NT2/D1 (cell line): ENCODE measurements around the gene CD9.
A peak's percentile ranks its signal among the peaks of the same experiment; 100 is the strongest.

Experiments
- DNase-seq: peaks from one replicate; pipeline ENCODE4 v3.0.0-alpha.2; 2011; ENCODE audit warnings: low read depth, low spot score
- H3K27me3 ChIP-seq: 2 replicates; pipeline ENCODE4 v1.6.0; 2011; ENCODE audit warnings: mild to moderate bottlenecking; ENCODE audit not compliant: insufficient read length, insufficient read depth
- H3K36me3 ChIP-seq: 2 replicates; pipeline ENCODE4 v1.6.1; 2011; ENCODE audit warnings: mild to moderate bottlenecking, low read length, mixed read lengths; ENCODE audit not compliant: insufficient read depth, insufficient read length
- H3K4me1 ChIP-seq: 2 replicates; pipeline ENCODE4 v1.5.1; 2011; ENCODE audit not compliant: insufficient read depth, insufficient read length
- H3K4me3 ChIP-seq: 2 replicates; pipeline ENCODE4 v1.5.1; 2011; ENCODE audit warnings: low read depth; ENCODE audit not compliant: insufficient read length
- H3K9ac ChIP-seq: 2 replicates; pipeline ENCODE4 v1.6.0; 2011; ENCODE audit warnings: low read depth; ENCODE audit not compliant: insufficient read length
- H3K9me3 ChIP-seq: 2 replicates; pipeline ENCODE4 v1.5.1; 2011; ENCODE audit warnings: mild to moderate bottlenecking, low read length; ENCODE audit not compliant: insufficient read depth
- SUZ12 ChIP-seq: IDR thresholded peaks from 2 replicates; pipeline ENCODE4 v1.6.1; 2011; ENCODE audit not compliant: insufficient read length, insufficient read depth; ENCODE audit errors: extremely low read depth
- YY1 ChIP-seq: IDR thresholded peaks from 2 replicates; pipeline ENCODE4 v1.6.1; 2011; ENCODE audit not compliant: insufficient read length, insufficient read depth
- ZNF274 ChIP-seq: IDR thresholded peaks from 2 replicates; pipeline ENCODE4 v1.6.1; 2011; ENCODE audit warnings: mild to moderate bottlenecking, low read depth, low read length

CD9 gene

GRCh38 chr12:6253278-6253677 is 53.1 kb downstream of the CD9 start:
- DNase-seq, result no peak
- Histone ChIP-seq H3K4me3 (no peak overlapping the region), H3K27me3 (peaks cover 2% of the 10 kb centered on the region), H3K4me1 (peaks cover 3% of the 10 kb centered on the region), H3K36me3 (no peaks in the 10 kb centered on the region), H3K9me3 (peaks cover 7% of the 10 kb centered on the region), H3K9ac (no peak overlapping the region)
- TF ChIP-seq YY1 (no peak), SUZ12 (no peak), ZNF274 (no peak)

GRCh38 chr12:6254491-6254890 is 54.3 kb downstream of the CD9 start:
- peaks cover 13% of the 10 kb centered on the region for H3K9me3 ChIP-seq
- TF ChIP-seq SUZ12 (no peak), ZNF274 (no peak)
- H3K4me3 ChIP-seq, result no peak overlapping the region
- no peak for DNase-seq
- no peaks in the 10 kb centered on the region for H3K36me3 ChIP-seq
- peaks cover 3% of the 10 kb centered on the region for H3K4me1 ChIP-seq
- H3K9ac ChIP-seq, result no peak overlapping the region
- no peaks in the 10 kb centered on the region for H3K27me3 ChIP-seq

GRCh38 chr12:6257007-6257406 is 56.8 kb downstream of the CD9 start:
- DNase-seq, result no peak
- Histone ChIP-seq H3K27me3 (no peaks in the 10 kb centered on the region), H3K9me3 (peaks cover 13% of the 10 kb centered on the region), H3K36me3 (no peaks in the 10 kb centered on the region), H3K9ac (no peak overlapping the region), H3K4me1 (no peaks in the 10 kb centered on the region), H3K4me3 (no peak overlapping the region)
- TF ChIP-seq YY1 (no peak), ZNF274 (no peak), SUZ12 (no peak)

- H3K9me3 ChIP-seq, result peaks cover 13% of the 10 kb centered on the region
- no peaks in the 10 kb centered on the region for H3K27me3 ChIP-seq
- no peaks in the 10 kb centered on the region for H3K36me3 ChIP-seq
- no peak overlapping the region for H3K4me3 ChIP-seq
- TF ChIP-seq SUZ12 (no peak), YY1 (no peak), ZNF274 (no peak)
- DNase-seq, result no peak
- peaks cover 24% of the 10 kb centered on the region for H3K4me1 ChIP-seq
- no peak overlapping the region for H3K9ac ChIP-seq
Measured at GRCh38 chr12:6262211-6262610, 62.0 kb downstream of the CD9 start.

GRCh38 chr12:6262623-6263022 is 62.4 kb downstream of the CD9 start:
- Histone ChIP-seq H3K4me1 (peaks cover 24% of the 10 kb centered on the region), H3K9me3 (peaks cover 12% of the 10 kb centered on the region), H3K9ac (no peak overlapping the region), H3K27me3 (no peaks in the 10 kb centered on the region), H3K36me3 (no peaks in the 10 kb centered on the region), H3K4me3 (no peak overlapping the region)
- DNase-seq, result no peak
- TF ChIP-seq ZNF274, result no peak
- no peak for TF ChIP-seq SUZ12
- TF ChIP-seq YY1, result no peak

- H3K4me1 ChIP-seq, result peaks cover 31% of the 10 kb centered on the region
- no peak overlapping the region for H3K4me3 ChIP-seq
Measured at GRCh38 chr12:6263931-6264330, 63.7 kb downstream of the CD9 start.

GRCh38 chr12:6264402-6265037 is 64.3 kb downstream of the CD9 start:
- DNase-seq, result no peak
- H3K9ac ChIP-seq, result no peak overlapping the region
- no peak for TF ChIP-seq SUZ12
- no peak for TF ChIP-seq ZNF274
- TF ChIP-seq YY1, result no peak

More at GRCh38 chr12:6263931-6264330, 63.7 kb downstream of the CD9 start:
- no peaks in the 10 kb centered on the region for H3K36me3 ChIP-seq
- H3K27me3 ChIP-seq, result no peaks in the 10 kb centered on the region
- no peak for TF ChIP-seq ZNF274
- TF ChIP-seq SUZ12, result no peak
- H3K9ac ChIP-seq, result no peak overlapping the region
- H3K9me3 ChIP-seq, result no peaks in the 10 kb centered on the region; the same call in 1 of the 2 replicates
- DNase-seq, result no peak

GRCh38 chr12:6265038-6265405 is 64.8 kb downstream of the CD9 start:
- no peaks in the 10 kb centered on the region for H3K36me3 ChIP-seq
- H3K9ac ChIP-seq, result peak overlapping the region; percentile 6
- no peak for DNase-seq
- peaks cover 34% of the 10 kb centered on the region for H3K4me1 ChIP-seq
- no peaks in the 10 kb centered on the region for H3K9me3 ChIP-seq
- no peaks in the 10 kb centered on the region for H3K27me3 ChIP-seq
- no peak overlapping the region for H3K4me3 ChIP-seq
- TF ChIP-seq ZNF274 (no peak), SUZ12 (no peak), YY1 (no peak)

More at GRCh38 chr12:6264402-6265037, 64.3 kb downstream of the CD9 start:
- Histone ChIP-seq H3K4me1 (peaks cover 32% of the 10 kb centered on the region), H3K4me3 (no peak overlapping the region), H3K36me3 (no peaks in the 10 kb centered on the region), H3K9me3 (no peaks in the 10 kb centered on the region), H3K27me3 (no peaks in the 10 kb centered on the region)
